LNCaP clone FGC (cell line): Measurements from ENCODE around the gene PLD1.
"Not testable (repeated sequence)": the region's sequence is repeated elsewhere in the genome, so short reads cannot be mapped to it uniquely, and the experiment has no call there.

Experiments used
- DNase-seq: peaks from one replicate; pipeline ENCODE4 v3.0.0-alpha.2; 2011; ENCODE audit warnings: low read depth
- H3K4me3 ChIP-seq: 2 replicates; pipeline ENCODE4 v1.5.1; 2011; ENCODE audit warnings: mild to moderate bottlenecking, low read depth, low read length, control low read depth
- CTCF ChIP-seq: IDR thresholded peaks from 2 replicates; pipeline ENCODE4 v1.5.1; 2012; ENCODE audit warnings: mild to moderate bottlenecking; ENCODE audit not compliant: control insufficient read depth, insufficient read depth; ENCODE audit errors: extremely low read depth

Gene PLD1

GRCh38 chr3:171703144-171703543 lies 107.1 kb downstream of the PLD1 start:
- no peak for TF ChIP-seq CTCF
- no peak overlapping the region for H3K4me3 ChIP-seq
- DNase-seq: no peak

- no peak for DNase-seq
Measured at GRCh38 chr3:171700653-171701052, 109.6 kb downstream of the PLD1 start.

GRCh38 chr3:171700157-171700556 lies 110.1 kb downstream of the PLD1 start:
- no peak for TF ChIP-seq CTCF
- DNase-seq: no peak
- H3K4me3 ChIP-seq: no peak overlapping the region

More at GRCh38 chr3:171700653-171701052, 109.6 kb downstream of the PLD1 start:
- H3K4me3 ChIP-seq: no peak overlapping the region
- TF ChIP-seq CTCF: no peak

DNA sequence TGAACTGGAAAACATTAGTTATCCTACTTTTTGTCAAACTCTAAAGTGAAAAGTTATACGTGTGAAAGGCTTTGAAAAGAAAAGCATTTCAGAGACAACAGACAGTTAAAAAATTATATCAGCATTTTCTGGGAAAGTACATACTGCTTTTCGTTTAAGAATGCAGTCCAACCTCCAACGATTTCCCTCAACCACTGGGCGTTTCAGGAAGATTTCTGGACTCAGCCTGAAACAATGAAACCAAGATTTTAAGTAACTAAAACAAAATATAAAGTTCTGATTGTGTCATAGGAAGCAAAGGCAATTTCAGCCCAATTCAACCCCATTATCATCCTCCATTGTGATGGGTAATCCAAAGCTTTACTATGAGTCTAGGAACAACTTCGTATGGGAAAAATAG lies 110.7 kb downstream of the PLD1 start:
- H3K4me3 ChIP-seq: no peak overlapping the region
- TF ChIP-seq CTCF: no peak
- no peak for DNase-seq

- H3K4me3 ChIP-seq: no peak overlapping the region
- no peak for TF ChIP-seq CTCF
- DNase-seq: no peak
Measured at GRCh38 chr3:171696805-171697204, 113.5 kb downstream of the PLD1 start.

- DNase-seq: no peak
- TF ChIP-seq CTCF: no peak
- H3K4me3 ChIP-seq: no peak overlapping the region
Measured at GRCh38 chr3:171695426-171695825, 114.9 kb downstream of the PLD1 start.

DNA sequence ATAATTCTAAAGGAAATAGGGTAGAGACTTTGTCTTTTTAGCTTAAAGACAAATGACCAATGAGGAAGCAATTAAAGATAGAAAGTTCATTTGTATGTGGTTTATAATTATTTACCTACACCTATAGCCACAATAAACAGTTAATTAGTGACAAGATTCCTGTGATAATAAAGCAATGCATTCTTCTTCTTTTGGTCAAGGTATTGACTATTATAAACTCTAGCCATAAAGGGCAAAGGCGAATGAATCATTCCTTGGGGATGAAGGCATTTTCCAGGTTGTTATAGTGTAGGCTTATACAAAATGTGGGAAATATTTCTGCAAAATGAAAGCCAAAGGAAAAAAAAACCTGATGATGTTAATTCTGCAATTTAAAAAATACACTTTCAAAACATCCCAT lies 115.4 kb downstream of the PLD1 start:
- no peak for DNase-seq
- TF ChIP-seq CTCF: no peak
- no peak overlapping the region for H3K4me3 ChIP-seq

- not testable (repeated sequence) for DNase-seq, H3K4me3 ChIP-seq
Measured at GRCh38 chr3:171692551-171692950, 117.7 kb downstream of the PLD1 start.
